Neural crest cell (in vitro differentiated cells): ENCODE results near the gene LAMC2. TPM values are rescaled to one million over a fixed set of nuclear protein-coding genes. Genes with fewer than 3 reads are reported as not detected.

ENCODE experiments used
- DNase-seq: peaks from one replicate; pipeline ENCODE4 v3.0.0; 2021; ENCODE audit warnings: low read depth, mixed read lengths, low spot score
- H3K27ac Mint-ChIP-seq: one replicate; pipeline ENCODE4 v1.8.0; 2021; ENCODE audit warnings: mild to moderate bottlenecking, mixed read lengths; ENCODE audit not compliant: unreplicated experiment
- H3K27me3 Mint-ChIP-seq: 2 replicates; pipeline ENCODE4 v1.8.0; 2021; ENCODE audit warnings: low read depth, mild to moderate bottlenecking, mixed read lengths
- H3K36me3 Mint-ChIP-seq: 2 replicates; pipeline ENCODE4 v1.8.0; 2021; ENCODE audit warnings: low read depth, mild to moderate bottlenecking, mixed read lengths
- H3K4me1 Mint-ChIP-seq: 2 replicates; pipeline ENCODE4 v1.8.0; 2021; ENCODE audit warnings: mixed read lengths
- H3K4me3 Mint-ChIP-seq: one replicate; pipeline ENCODE4 v1.8.0; 2021; ENCODE audit warnings: mild to moderate bottlenecking, mixed read lengths
- H3K9me3 Mint-ChIP-seq: 2 replicates; pipeline ENCODE4 v1.8.0; 2021; ENCODE audit warnings: mixed read lengths
- CTCF ChIP-seq: fragments of 200-600 bp; sonication (generic); conservative IDR thresholded peaks from 2 replicates; pipeline ENCODE4 v1.5.0; 2021; ENCODE audit warnings: antibody characterized with exemption, mild to moderate bottlenecking
- total RNA-seq: library from RNA; stranded (reverse); gene quantifications from 2 replicates; pipeline ENCODE4 v1.2.1, GENCODE V29; 2021

The LAMC2 gene
- total RNA-seq, 1 donor from 2014 or later: not detected

DNA sequence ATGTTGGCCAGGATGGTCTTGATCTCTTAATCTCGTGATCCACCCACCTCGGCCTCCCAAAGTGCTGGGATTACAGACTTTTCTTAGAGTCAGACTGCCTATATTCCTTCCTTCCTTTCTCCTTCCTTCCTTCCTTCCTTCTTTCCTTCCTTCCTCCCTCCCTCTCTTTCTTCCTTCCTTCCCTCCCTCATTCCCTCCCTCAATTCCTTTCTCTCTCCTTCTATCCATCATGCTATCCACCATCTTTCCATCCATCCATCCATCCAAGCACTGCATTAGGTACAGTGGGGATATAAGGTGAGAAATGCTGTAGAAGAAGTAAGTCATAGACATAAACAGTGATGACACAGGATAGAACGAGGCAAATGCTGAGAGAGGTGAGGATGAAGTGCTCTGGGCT is 13.2 kb downstream of the LAMC2 start:
- Mint-ChIP-seq H3K27ac (no peak overlapping the region), H3K36me3 (no peaks in the 10 kb centered on the region), H3K4me1 (peaks cover 12% of the 10 kb centered on the region), H3K4me3 (no peak overlapping the region), H3K27me3 (no peaks in the 10 kb centered on the region), H3K9me3 (no peaks in the 10 kb centered on the region)
- no peak for DNase-seq
- no peak for TF ChIP-seq CTCF

DNA sequence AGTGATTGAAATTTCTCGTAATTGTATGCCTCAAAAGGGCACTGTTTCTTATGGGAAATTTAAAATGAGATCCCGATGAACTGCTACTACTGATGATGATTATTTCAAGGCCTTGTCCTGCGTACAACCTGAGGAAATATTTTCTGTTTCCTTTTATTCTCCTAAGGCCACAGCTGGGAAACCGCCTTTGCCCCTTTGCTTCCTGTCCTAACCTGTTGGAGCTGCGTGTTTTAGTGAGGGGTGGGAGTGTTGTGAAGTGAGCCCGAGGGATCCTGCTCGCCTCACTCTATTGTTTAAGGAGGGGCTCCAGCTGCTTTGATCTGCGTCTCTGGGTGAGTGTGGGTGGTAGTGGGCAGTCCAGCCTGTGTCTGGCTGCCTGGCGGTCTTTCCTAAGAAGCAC is 14.4 kb downstream of the LAMC2 start:
- TF ChIP-seq CTCF: no peak
- no peaks in the 10 kb centered on the region for H3K36me3 Mint-ChIP-seq
- no peak for DNase-seq
- no peak overlapping the region for H3K27ac Mint-ChIP-seq
- peaks cover 12% of the 10 kb centered on the region for H3K4me1 Mint-ChIP-seq
- H3K27me3 Mint-ChIP-seq: no peaks in the 10 kb centered on the region
- no peak overlapping the region for H3K4me3 Mint-ChIP-seq
- no peaks in the 10 kb centered on the region for H3K9me3 Mint-ChIP-seq

DNA sequence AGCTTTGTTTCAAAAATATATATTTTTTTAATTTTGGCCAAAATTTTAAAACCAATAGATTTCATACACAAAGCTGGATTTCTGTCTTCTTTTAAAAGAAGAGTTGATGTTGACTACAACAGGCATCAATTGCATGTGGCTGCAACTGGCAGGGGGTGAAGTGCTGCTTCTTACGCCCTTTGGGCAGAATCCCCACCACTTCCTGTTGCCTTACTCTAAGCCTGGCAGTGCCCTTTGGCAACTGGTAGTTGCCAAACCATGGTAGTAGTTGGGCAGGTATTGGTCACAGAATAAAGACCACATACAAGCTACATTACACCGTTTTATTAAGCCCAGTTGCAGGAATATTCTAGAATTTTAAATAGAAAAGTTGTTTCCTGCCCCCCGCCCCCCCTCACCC is 17.0 kb downstream of the LAMC2 start:
- no peak for TF ChIP-seq CTCF
- Mint-ChIP-seq H3K27me3 (no peaks in the 10 kb centered on the region), H3K4me3 (no peak overlapping the region), H3K9me3 (no peaks in the 10 kb centered on the region), H3K27ac (no peak overlapping the region), H3K4me1 (peaks cover 12% of the 10 kb centered on the region), H3K36me3 (no peaks in the 10 kb centered on the region)
- DNase-seq: no peak

GRCh38 chr1:183205196-183205781 is 19.2 kb downstream of the LAMC2 start:
- H3K27ac Mint-ChIP-seq: no peak overlapping the region
- no peaks in the 10 kb centered on the region for H3K9me3 Mint-ChIP-seq
- no peaks in the 10 kb centered on the region for H3K36me3 Mint-ChIP-seq
- no peak for DNase-seq
- peaks cover 11% of the 10 kb centered on the region for H3K4me1 Mint-ChIP-seq
- H3K27me3 Mint-ChIP-seq: no peaks in the 10 kb centered on the region
- TF ChIP-seq CTCF: no peak
- H3K4me3 Mint-ChIP-seq: no peak overlapping the region

DNA sequence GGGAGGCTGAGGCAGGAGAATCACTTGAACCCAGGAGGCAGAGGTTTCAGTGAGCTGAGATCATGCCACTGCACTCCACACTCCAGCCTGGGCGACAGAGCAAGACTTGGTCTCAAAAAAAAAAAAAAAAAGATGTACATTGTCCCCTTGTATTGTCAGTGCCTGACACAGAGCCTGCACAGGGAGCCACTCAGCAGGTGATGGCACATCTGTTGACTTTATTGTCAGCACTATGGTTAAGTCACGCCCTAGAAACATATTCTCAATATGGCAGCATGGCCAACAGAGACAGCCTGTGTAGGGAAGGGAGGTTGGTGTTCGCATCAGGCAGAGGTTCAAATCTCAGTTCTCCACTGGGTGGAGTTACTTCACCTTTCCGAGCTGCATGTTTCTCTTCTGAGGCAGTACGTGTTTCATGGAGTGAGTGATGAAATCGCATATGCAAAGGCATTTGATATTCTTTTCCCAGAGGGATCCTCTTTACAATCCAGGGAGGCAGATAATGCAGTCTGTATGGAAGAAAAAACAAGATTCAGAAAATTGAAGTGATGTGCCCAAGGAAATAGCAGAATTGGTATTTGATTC is 20.6 kb downstream of the LAMC2 start:
- DNase-seq: no peak
- no peaks in the 10 kb centered on the region for H3K27me3 Mint-ChIP-seq
- no peaks in the 10 kb centered on the region for H3K4me1 Mint-ChIP-seq
- H3K36me3 Mint-ChIP-seq: no peaks in the 10 kb centered on the region
- TF ChIP-seq CTCF: no peak
- H3K27ac Mint-ChIP-seq: no peak overlapping the region
- H3K4me3 Mint-ChIP-seq: no peak overlapping the region
- no peaks in the 10 kb centered on the region for H3K9me3 Mint-ChIP-seq
